Measurements from ENCODE around the gene CDKAL1. TPM values are rescaled to one million over a fixed set of nuclear protein-coding genes. Genes with fewer than 3 reads are reported as not detected.

Gene CDKAL1
- total RNA-seq, 1 donor from 2014 or later = 10.2 TPM

GRCh38 chr6:20868397-20869096, 334.3 kb downstream of the CDKAL1 start:
- intact Hi-C loops (cut with DNase I) = no loop called here
- no peak for DNase-seq
- ATAC-seq (ENCODE audit: poor library complexity) = peak; percentile 85

- intact Hi-C loops (cut with DNase I) = loop anchor here (10.0 kb wide), 1 partner anchor 715 kb away; no protein-coding TSS in a partner anchor
- no peak for DNase-seq
- ATAC-seq (ENCODE audit: poor library complexity) = no peak
Measured at GRCh38 chr6:20870021-20870420, 335.8 kb downstream of the CDKAL1 start.

- no peak for ATAC-seq (ENCODE audit: poor library complexity)
- intact Hi-C loops (cut with DNase I) = loop anchor here (10.0 kb wide), 1 partner anchor 714 kb away; no protein-coding TSS in a partner anchor
- DNase-seq = no peak
Measured at GRCh38 chr6:20870493-20870892, 336.2 kb downstream of the CDKAL1 start.

GRCh38 chr6:20873425-20874190, 339.4 kb downstream of the CDKAL1 start:
- intact Hi-C loops (cut with DNase I) = loop anchor here (10.0 kb wide), 1 partner anchor 711 kb away; no protein-coding TSS in a partner anchor
- ATAC-seq (ENCODE audit: poor library complexity) (no peak), DNase-seq (no peak)

- ATAC-seq (ENCODE audit: poor library complexity) (no peak), DNase-seq (no peak)
- intact Hi-C loops (cut with DNase I) = loop anchor here (10.0 kb wide), 1 partner anchor 709 kb away; no protein-coding TSS in a partner anchor
Measured at GRCh38 chr6:20875369-20875963, 341.2 kb downstream of the CDKAL1 start.

- ATAC-seq (ENCODE audit: poor library complexity) (no peak), DNase-seq (no peak)
- intact Hi-C loops (cut with DNase I) = loop anchor here (10.0 kb wide), 1 partner anchor 709 kb away; no protein-coding TSS in a partner anchor
Measured at GRCh38 chr6:20876036-20876435, 341.8 kb downstream of the CDKAL1 start.

GRCh38 chr6:20876561-20876960, 342.3 kb downstream of the CDKAL1 start:
- ATAC-seq (ENCODE audit: poor library complexity) (no peak), DNase-seq (no peak)
- intact Hi-C loops (cut with DNase I) = loop anchor here (10.0 kb wide), 1 partner anchor 708 kb away; no protein-coding TSS in a partner anchor

GRCh38 chr6:20877008-20877937, 343.0 kb downstream of the CDKAL1 start:
- DNase-seq = no peak
- intact Hi-C loops (cut with DNase I) = loop anchor here (10.0 kb wide), 1 partner anchor 708 kb away; no protein-coding TSS in a partner anchor
- peak; percentile 48 for ATAC-seq (ENCODE audit: poor library complexity)

- ATAC-seq (ENCODE audit: poor library complexity) (no peak), DNase-seq (no peak)
- intact Hi-C loops (cut with DNase I) = loop anchor here (10.0 kb wide), 1 partner anchor 706 kb away; no protein-coding TSS in a partner anchor
Measured at GRCh38 chr6:20879121-20879520, 344.9 kb downstream of the CDKAL1 start.

GRCh38 chr6:20879526-20879925, 345.3 kb downstream of the CDKAL1 start:
- intact Hi-C loops (cut with DNase I) = loop anchor here (10.0 kb wide), 1 partner anchor 705 kb away; no protein-coding TSS in a partner anchor
- no peak for ATAC-seq (ENCODE audit: poor library complexity)
- DNase-seq = no peak

- ATAC-seq (ENCODE audit: poor library complexity) (no peak), DNase-seq (no peak)
- intact Hi-C loops (cut with DNase I) = no loop called here
Measured at GRCh38 chr6:20881365-20881764, 347.1 kb downstream of the CDKAL1 start.

GRCh38 chr6:20882014-20882413, 347.8 kb downstream of the CDKAL1 start:
- intact Hi-C loops (cut with DNase I) = no loop called here
- ATAC-seq (ENCODE audit: poor library complexity) (no peak), DNase-seq (no peak)

GRCh38 chr6:20885076-20885475, 350.8 kb downstream of the CDKAL1 start:
- DNase-seq (no peak), ATAC-seq (ENCODE audit: poor library complexity) (no peak)
- intact Hi-C loops (cut with DNase I) = no loop called here

- ATAC-seq (ENCODE audit: poor library complexity) (no peak), DNase-seq (no peak)
- intact Hi-C loops (cut with DNase I) = no loop called here
Measured at GRCh38 chr6:20891161-20891560, 356.9 kb downstream of the CDKAL1 start.

GRCh38 chr6:20892365-20892764, 358.1 kb downstream of the CDKAL1 start:
- intact Hi-C loops (cut with DNase I) = no loop called here
- ATAC-seq (ENCODE audit: poor library complexity) (no peak), DNase-seq (no peak)

GRCh38 chr6:20893412-20893811, 359.2 kb downstream of the CDKAL1 start:
- DNase-seq (no peak), ATAC-seq (ENCODE audit: poor library complexity) (no peak)
- intact Hi-C loops (cut with DNase I) = no loop called here

- no peak for DNase-seq
- intact Hi-C loops (cut with DNase I) = no loop called here
- ATAC-seq (ENCODE audit: poor library complexity) = no peak
Measured at GRCh38 chr6:20900389-20901160, 366.3 kb downstream of the CDKAL1 start.
